Stimulated activated CD4-positive, alpha-beta T cell treated with anti-CD3 and anti-CD28 coated beads, Interleukin-15, amount 100 ng/mL, for 1 hour (primary cell): ENCODE measurements around the gene AFDN.

Source experiments
- DNase-seq, 2 donors: peaks; one replicate each; pipeline ENCODE4 v3.0.0-alpha.2; 2020; ENCODE audit warnings: low read depth in 1 of 2, low spot score in 1 of 2

The AFDN gene

DNA sequence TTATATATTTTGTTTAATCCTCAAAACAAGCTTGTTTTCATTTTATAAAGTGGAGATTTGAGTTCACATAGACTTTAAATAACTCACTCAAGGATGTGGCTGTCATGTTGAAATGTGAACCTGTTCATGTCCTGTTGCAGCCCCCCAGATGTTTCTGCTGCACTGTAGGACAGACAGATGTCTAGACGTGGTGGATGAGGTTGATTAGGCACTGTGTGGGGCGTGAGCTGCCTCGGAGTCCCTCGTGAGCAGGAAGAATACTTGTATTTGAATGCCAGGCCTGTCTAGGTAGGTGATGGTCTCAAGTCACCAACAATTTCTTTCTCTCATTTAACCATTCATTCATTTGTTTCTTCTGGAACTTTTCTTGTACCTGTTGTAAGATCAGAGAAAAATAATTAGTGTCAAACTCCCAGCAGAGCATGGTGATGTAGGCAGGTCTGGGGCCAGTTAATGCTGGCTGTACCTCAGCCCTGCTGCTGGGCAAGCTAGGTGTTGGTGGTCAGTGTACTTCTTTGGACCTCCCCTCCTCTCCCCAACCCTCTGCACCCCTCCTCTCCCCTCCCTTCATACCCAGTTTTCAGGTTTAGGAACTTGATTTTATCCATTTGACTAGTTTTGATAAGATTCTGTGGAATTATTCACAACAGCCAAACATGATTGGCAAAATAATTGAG is 34.0 kb downstream of the AFDN start:
- no peak for DNase-seq

DNA sequence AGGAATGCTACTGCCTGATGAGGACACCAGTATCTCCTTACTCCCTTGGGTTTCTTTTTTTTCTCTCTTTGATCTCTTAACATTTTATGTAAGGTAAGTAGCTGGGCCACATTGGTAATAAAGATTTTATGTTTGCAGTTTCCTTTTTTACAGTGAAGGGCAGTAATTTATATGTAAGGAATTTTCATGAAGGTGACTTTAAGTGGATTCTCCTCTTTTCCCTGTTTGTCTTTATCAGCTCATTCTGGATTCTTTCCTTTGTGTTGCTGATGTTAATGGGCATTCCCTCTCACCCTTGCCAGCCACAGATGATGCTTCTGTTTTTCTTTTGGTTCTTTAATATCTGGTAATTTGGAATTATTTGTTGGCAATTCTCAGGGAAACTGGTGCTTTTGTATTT is 34.7 kb downstream of the AFDN start:
- DNase-seq: no peak

DNA sequence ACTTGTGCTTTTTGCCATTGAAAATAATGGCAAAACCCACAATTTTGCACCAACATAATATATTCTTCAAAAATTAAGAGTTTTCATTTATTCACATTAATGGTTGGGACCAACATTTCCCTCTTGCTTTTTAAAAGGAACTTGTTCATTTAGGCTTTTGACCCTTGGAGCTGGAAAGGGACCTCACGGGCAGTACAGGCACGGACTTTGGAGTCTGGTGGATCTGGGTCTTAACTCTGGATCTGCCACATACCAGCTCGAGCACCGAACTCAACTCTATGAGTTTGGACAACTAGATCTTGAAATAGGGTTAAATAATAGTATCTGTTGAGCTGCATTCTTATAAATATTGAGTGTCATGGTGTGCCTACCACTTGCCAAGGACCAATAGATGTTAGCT is 37.2 kb downstream of the AFDN start:
- no peak for DNase-seq

DNA sequence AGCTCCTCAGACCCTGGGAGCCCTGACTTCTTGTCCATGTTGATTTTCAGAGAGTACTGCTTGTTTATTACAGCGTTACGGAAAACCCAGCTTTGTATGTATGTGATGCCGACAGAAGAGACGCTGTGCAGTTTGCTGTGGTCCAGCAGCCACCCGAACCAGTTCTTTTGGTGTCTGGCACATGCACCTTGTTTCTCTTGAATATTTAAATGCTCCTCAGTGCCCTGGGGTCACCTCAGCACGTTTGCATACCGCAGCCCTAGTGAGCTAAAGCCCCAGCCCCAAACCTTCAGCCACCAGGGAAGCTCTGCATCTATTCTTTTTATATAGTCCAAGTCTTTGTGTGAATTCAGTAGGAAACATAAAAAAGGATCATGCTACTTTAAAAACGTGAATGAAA is 39.9 kb downstream of the AFDN start:
- DNase-seq: no peak

DNA sequence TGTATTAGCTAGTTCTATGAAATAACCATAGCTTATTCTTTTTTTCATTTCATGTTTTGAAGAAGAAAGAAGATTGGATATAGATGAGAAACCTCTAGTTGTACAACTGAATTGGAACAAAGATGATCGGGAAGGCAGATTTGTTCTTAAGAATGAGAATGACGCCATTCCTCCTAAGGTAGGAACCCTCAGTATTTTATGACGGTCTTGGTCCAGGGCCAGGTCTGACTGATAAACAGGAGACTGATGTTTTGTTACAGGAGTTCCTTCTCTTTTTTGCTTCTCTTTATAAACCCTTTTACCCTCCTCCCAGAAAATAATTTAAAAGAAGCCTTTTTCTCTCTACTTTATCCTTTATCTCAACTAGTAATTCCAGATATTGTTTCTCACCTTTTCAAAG is 43.6 kb downstream of the AFDN start:
- DNase-seq: no peak

DNA sequence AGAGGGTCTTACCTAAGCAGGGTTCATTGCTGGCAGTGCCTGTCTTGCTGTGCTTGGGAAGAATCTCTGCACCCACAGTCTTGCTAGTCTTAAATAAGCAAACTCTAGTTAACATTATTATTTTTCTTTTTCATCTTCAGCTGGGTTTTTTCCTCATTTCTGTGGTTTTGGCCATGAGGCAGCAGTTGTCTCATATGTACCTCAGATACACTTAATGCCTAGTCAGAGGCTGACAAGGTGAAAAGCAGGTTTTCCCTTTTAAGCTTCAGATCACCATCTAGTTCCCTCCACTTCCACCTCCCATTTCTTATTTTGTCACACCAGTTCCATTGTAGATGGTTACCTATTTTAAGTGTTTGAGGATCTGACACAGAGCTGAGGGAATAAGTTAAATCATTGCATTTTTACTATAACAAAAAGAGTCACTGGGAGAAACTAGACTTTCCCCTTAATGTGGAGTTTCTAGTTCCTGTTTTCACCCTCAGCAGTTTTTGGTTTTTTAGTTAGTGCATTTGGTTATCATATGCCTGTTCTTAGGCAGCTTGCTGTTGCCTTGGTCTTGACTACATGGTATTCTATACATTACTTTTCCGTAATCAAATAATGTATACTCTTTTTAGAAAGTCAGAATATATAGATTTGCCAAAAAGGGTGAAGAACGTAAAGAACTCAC is 46.0 kb downstream of the AFDN start:
- no peak for DNase-seq

DNA sequence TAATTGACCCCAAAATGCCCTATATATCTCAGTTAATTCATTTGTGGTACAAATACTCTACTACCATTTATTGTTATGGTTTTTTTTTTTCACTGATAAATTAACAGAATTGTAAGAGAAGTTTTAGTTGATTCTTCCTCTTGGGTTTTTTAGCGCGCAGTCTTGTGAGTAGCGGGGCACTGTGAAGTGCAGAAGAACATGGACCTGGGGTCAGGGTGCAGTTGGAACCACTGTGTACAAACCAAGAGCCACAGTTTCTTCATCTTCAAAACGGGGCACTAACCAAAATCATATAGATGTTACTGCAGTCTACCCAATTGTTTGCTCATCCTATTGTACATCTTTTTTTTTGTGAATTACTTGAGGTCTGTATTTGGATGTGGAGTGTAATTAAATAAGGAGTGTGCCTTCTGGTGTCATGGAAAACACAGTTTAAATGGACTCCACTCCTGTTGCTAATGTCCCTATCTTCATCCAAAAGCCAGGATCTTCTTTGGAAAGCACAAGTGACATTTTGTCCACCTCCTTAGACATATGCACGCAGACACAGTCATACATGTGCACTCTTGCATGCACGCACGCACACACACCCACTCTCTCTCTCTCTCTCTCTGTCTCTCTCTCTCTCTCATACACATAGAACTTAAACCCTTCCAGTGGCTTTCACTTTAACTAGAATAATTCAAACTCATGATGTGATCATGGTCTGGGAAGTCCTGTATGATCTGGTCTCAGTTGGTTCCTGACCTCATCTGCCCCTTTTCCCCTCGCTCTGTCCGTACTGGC is 51.5 kb downstream of the AFDN start:
- no peak for DNase-seq

DNA sequence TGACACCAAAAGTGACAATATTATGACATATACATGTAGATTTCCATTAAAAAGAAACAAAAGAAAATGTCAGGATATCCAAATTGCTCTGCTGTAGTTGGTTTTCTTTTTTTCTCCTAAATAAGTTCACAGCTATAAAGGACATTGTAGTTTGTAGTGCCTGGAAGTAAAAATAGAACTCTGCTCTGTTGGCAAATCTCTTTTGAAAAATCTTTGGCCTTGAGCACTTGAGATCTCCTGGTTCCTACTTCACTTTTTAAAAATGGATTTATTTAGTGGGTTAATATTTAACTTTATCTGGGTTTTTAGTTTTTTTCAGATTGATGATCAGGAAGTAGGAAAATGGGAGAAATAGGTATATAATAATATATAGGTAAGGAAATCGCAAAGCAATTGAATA is 52.9 kb downstream of the AFDN start:
- DNase-seq: no peak

DNA sequence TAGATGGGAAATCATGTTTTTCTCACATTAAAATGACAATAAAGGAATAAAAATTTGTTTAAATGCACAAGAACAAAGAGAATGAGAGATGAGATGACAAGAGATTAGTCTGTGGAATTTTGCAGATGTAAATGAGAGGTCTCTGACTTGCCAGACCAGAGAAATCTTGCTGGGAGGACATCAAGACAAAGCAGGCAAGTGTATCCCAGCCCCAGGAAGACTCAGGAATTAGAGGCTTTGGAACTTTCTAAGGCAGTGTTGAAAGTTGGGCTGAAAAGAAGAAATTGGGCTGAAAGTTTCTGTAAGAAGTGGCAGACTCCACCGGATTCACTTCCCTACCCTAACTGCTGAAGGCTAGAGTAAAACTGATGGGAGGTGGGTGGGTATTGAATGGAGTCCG is 54.6 kb downstream of the AFDN start:
- no peak for DNase-seq

DNA sequence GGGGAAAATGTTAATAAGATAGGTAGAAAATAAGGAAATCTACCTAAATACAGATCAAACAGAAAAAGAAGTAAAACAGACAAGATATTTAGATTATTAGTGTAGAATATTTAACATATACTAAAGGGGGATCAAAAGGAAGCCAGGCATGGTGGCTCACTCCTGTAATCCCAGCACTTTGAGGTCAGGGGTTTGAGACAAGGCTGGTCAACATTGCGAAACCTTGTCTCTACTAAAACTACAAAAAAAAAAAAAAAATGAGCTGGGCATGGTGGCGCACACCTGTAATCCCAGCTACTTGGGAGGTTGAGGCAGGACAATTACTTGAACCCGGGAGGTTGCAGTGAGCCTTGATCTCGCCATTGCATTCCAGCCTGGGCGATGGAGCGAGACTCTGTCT is 55.5 kb downstream of the AFDN start:
- no peak for DNase-seq

DNA sequence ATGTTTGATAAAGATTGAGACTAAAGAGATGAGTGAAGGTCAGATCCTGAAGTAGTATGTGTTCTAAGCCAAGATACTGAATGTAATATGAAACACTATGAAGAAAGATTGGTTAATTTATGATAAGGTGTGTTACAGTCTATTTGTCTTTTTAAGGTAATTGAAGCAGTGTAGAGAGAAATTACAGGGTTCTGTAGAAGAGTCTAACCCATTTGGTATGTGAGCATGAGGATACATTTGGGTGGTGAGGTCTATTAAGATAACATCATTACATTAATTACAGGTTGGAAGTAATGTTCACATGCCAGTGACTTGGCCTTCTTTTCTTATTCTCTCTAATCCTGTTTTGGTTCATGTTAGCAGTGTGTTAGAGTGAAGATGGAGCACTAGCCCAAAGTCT is 61.4 kb downstream of the AFDN start:
- no peak for DNase-seq

DNA sequence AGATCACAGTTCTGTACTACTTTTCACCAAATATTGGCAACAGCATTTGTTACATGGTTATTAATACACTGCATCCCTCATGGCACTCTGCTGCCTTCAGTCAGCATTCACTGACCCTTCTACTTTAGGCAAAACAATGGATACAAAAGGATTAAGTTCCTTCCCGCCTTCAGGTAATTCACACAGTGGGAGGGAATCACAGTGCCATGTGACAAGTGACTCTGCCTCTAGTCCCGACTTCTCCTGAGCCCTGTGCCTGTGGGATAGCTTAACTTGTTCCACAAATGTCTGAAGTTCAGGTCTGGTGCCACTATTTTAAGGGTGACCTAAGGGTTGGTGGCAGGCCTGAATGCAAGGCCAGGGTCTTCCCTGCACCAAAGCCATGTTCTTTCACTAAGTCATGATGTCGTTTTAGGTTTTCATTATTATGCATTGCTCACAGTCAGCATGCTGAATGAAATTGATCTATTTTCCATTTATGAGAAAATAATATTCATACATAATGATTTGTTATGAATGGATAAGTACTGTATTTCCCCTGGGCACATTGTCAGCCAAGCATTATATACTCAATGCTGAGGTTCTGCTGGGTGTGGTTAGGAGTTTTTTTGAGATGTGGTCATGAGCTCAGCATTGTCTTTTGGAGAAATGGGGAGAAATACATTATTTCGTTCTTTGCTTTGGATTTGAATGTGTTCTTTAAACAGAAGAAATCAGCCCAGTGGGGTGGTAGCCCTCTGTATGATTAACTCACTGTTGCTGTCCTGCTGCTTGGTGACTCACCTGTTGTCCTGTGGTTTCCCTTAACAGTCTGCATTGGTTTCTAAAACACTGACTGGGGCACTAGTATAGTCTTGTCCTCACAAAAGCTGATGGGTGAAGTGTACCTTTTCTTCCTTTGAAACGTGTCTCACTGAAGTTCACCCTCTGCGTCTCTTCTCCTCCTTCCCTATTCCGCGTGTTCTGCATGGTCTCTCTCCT is 66.4 kb downstream of the AFDN start:
- DNase-seq: no peak

DNA sequence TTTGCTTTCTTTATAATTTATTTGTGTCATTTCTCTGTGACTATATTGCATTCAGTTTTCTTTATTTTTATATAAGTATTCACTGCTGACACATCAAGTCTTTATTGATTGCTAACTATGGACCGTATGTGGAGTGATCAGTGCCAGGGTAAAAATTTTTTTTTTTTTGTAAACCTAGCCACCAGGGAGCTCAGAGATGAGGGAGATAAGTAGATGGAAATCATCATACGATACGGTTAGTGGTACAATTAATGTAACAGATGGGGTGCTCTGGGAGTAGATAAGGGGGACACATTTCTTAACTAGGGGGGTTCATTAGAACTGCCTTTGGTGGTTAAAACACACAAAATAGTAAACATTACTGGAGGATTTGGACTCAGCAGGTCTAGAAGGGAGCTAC is 68.3 kb downstream of the AFDN start:
- DNase-seq: no peak

DNA sequence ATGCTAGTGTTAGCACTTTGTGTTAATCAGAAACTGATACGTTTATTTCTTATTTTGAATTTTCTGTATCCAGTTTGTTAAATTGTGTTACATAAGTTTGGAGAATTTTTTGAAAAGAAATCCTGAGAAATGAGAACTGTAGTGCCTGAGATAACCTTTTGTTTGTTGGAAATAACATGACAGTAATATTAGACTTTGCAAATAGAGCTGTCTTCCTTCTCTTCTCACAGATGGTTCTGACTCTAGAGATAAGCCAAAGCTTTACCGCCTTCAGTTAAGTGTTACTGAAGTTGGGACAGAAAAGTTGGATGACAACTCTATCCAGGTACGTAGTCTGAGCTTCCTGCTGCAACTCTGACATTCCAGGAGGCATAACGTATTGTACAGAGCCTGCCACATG is 69.9 kb downstream of the AFDN start:
- no peak for DNase-seq

DNA sequence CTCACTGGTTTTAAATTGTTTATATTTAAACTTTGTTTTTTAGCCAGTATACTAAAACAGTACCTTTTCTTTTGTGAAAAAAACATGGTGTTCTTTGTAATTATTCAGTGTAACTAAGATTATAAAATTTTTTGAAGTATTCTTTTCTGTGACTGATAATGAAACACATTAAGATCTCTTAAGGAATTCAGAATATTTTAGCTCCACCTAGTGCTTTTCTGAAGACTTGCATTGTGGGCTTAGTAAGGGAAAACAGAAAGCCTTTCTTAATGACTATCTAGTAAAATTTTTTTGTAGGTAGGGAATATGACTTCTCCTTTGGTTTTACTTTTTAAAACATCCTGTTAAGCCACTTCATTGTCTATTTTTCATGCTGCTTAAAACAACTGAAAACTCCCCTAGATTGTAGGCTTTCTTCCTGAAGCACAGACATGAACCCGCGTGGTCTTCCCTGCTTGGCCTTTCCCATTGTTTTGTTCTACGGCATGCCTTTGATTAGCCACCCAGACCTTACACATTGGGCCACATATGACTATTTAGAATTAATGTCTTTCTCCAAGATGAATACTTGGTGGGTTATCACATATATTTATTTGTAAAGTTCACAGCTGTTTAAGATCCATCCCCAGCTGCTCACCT is 72.1 kb downstream of the AFDN start:
- DNase-seq: no peak

DNA sequence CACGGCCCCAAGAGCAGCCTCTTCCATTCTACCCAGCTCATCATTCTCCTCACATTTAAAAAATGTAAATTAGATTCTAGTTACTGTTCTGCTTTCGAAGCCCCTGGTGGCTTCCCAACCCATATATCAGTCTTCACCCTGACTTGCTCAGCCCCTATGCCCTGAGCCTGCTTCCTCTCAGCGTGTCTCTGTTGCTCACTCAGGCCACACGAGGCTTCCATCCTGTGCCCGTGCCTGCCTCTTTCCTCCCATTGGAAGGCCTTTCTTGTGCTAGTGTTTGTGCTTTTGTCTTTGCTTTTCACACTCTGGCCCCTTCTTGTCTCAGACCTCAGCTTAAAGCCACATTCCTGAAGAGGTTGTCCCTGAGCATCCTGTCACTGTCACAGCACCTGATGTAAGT is 78.1 kb downstream of the AFDN start:
- DNase-seq: no peak

DNA sequence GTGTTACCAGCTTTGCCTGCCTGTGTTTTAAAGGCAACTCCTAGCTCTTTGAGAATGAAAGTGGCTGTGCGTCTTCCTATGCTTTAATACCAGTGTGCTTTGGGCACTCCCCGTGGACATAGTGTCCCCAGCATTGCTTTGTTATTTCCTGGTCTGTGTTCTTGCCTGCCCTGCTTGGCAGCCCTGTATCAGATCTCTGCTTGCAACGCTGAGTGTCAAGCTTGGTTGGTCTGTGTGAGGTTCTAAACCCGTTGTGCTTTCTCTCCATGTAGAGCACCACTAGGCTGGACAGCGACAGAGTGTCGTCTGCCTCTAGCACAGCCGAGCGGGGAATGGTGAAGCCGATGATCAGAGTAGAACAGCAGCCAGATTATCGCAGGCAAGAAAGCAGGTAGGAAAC is 80.2 kb downstream of the AFDN start:
- DNase-seq: no peak

DNA sequence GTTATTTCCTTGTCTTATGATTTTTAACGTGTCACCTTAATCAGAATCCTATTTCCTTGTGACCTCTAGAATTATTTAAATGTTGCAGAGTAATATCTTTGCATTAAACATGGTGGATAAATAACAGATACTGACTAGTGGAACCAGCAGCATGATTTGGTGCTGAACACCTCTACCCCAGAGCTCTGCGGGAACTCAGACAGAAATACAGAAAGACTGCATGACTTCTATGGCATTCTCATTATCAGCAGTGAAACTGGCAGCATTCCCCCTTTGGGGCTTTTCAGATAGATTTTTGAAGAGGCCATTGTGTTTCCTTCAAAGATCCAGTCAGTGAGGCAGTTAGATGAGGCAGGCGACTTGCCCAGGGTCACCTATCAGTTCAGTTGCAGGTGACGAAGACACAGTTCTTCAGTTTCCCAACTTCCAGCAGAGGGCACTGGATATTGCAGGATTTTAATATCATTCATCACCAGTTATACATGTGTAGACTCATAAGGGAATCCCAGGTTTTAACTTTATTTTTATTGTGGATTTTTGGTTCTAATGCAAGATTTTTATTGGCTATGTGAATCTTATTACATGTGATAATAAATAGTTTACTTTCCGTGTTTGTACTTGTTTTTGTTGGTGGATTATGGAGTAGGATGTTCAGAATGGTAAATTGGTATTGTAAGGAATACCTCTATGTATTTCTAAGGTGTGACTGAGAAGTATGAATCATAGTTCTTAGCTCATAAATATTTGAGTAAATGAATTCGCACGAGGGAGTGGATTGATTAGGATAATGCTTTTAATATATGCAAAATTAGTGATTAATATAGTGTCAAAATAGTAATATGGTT is 81.3 kb downstream of the AFDN start:
- DNase-seq: no peak

DNA sequence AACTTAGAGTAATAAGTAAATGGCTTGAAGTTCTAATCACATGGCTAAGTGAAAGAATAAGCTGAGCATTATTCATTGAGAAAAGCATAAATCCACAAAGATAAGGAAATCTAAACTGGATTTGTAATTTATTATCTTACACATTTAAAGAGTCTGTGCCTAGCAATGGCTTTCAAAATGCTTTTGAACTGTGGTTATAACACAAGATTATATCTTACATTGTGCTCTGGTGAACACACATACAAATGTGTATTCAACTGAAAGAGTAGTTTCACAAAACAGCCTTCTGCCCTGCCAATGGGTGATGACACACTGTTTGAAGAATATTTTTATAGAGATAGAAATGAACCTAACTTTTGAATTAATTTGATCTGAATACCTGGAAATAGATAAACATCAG is 83.3 kb downstream of the AFDN start:
- no peak for DNase-seq

DNA sequence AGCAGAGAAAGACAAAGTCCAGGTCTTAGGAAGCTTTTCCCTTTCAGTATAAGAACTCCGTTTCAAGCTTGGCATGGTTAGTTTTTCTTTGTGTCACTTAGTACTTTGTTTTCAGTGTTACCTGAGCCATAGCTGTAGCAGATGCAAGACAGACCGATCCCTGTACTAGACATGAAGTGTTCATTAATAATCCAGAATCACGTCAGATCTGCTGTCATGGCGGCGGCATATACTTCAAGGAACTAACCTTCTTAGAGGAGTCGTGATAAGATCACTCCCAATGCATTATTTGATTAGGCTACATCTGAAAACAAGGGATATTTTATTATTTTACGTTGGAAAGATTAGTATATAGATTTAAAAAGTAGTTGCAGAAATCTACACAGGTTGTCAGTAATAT is 83.9 kb downstream of the AFDN start:
- no peak for DNase-seq
